NCI-H69 (cell line): Measurements from ENCODE around the gene CEMIP2.

Experiments
- DNase-seq: peaks from one replicate; lab custom pipeline; 2025; lab: John Stamatoyannopoulos, UW

The CEMIP2 gene

DNA sequence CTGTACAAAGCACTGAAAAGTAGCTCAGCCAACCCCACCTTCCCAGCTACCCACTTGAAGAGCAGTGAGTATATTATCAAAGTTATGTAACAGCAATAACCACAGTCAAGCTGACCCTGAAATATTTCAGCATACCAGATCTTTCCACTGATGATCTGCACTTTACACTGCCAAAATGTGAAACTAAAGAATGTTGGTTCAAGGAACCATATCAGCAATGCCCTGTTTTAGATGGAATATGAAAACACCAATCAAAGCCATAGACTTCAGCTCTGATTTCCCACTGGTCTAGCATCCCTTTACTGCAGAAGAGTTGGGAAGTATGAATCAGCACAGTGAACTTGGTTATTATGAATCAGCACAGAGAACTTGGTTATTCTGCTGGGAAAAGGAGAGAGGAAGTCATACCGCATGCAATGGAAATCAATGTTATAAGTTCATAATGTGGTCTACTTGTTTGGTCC is 20.0 kb downstream of the CEMIP2 start:
- DNase-seq, result no peak

GRCh38 chr9:71747576-71747975 is 20.7 kb downstream of the CEMIP2 start:
- no peak for DNase-seq

DNA sequence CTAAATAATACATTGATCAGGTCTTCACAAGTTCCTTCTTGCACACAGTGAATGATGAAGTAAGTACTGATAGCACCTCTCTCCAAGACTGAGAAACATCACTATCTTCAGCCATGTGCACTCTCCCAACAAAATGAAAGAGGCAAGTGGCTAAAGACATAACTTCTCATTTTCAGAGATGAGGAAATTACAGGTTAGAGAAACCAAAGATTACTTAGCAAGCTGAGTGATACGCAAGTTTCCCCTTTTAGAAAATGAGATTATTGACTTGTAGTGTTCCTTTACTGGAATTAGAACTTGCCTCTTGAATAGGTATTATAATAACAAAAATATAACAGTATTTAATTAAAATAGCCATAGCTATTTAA is 21.6 kb downstream of the CEMIP2 start:
- no peak for DNase-seq

- no peak for DNase-seq
Measured at GRCh38 chr9:71746023-71746757, 22.1 kb downstream of the CEMIP2 start.

DNA sequence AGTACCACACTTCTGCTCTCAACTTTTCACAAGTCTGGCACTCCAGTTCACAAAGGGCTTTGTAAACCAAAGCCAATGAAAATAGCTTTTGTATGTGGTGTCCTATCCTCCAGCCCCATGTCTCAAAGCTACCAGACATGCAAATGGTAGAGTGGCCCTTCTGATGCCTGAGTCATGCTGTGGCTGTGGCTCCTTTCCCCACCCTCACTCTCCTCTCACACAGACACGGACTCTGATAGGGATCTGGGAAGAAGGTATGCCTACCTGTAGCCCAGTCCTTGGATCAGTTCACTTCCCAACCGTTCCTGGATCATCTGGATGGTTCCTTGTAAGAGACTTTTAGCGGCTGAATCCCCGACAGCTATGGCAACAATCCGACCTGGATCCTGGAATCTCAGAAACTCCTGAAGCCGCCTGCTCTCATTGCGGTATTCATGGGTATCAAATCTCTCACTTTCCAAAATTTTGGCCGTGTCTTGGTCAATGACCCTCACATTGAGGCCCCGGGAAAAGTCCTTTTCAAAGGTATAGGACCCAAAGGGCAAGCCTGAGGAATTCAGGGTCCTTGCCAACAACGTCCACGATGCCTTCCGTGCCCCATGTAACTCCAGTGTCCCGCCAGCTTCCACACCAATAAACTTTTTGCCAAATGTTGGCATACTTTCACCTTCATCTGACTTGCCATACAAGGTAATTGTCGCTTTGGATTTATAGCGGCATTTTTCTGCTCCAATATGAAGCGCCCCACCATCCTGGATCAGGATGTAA is 23.4 kb downstream of the CEMIP2 start:
- DNase-seq, result no peak

DNA sequence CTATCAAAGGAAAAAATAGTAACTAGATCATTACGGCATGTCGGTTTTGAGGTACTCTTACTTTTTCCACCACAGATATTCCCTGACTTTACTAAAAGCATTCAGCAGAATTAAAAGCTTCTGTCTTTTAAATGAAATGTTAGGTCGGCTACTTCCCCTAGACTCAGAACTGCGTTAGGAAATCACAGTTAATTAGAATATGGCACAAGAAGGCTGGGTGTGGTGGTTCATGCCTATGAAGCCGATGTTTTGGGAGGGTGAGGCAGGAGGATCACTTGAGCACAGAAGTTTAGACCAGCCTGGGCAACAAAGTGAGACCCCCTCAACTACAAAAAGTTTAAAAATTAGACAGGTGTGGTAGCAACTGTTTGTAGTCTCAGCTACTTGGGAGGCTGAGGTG is 24.4 kb downstream of the CEMIP2 start:
- no peak for DNase-seq

- no peak for DNase-seq
Measured at GRCh38 chr9:71743217-71743705, 25.1 kb downstream of the CEMIP2 start.

- no peak for DNase-seq
Measured at GRCh38 chr9:71742703-71743102, 25.6 kb downstream of the CEMIP2 start.

GRCh38 chr9:71741926-71742648 is 26.2 kb downstream of the CEMIP2 start:
- no peak for DNase-seq

- no peak for DNase-seq
Measured at GRCh38 chr9:71740199-71740598, 28.1 kb downstream of the CEMIP2 start.

GRCh38 chr9:71737455-71737854 is 30.9 kb downstream of the CEMIP2 start:
- DNase-seq, result no peak

GRCh38 chr9:71736236-71736635 is 32.1 kb downstream of the CEMIP2 start:
- DNase-seq, result no peak

DNA sequence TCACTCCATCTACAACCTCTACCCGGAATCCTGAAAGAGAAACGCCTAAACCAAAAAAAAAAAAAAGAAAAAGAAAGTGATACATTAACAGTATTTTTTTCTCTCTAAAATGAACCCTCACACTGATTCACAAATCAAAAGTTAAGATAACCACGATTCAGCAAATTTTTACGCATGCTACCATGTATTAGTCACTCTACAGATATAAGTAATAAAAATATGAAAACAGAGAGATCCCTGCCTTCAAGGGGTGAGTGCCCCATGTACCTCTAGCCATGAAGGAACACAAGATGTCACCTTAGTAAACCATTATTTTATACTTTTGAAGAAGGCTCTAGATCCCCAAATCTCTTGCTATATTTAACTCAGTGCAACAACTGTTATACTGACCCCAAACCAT is 33.4 kb downstream of the CEMIP2 start:
- DNase-seq, result no peak

- no peak for DNase-seq
Measured at GRCh38 chr9:71733176-71733575, 35.1 kb downstream of the CEMIP2 start.

- DNase-seq, result no peak
Measured at GRCh38 chr9:71729816-71730526, 38.3 kb downstream of the CEMIP2 start.

GRCh38 chr9:71726723-71727122 is 41.6 kb downstream of the CEMIP2 start:
- peak; percentile 19 for DNase-seq

- peak; percentile 89 for DNase-seq
Measured at GRCh38 chr9:71725590-71726338, 42.5 kb downstream of the CEMIP2 start.

DNA sequence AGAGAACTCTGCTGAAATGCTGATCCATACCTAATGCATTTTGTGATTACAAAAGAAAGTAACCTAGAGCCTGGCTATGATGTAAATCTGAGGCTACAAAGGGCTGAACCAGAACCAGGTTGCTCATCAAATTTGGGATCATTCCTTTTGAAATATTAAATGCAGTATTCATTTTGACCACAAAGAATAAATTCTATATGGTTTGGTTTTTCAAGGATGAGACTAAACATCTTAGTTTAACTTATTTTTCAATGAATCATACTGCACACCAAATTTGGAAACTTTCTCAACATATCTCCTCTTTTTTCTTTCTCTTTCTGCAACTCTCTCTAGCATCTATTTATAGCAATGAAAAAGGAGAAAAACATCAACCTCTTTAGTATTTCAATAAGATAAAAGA is 46.5 kb downstream of the CEMIP2 start:
- no peak for DNase-seq

- DNase-seq, result no peak
Measured at GRCh38 chr9:71719562-71719961, 48.8 kb downstream of the CEMIP2 start.

DNA sequence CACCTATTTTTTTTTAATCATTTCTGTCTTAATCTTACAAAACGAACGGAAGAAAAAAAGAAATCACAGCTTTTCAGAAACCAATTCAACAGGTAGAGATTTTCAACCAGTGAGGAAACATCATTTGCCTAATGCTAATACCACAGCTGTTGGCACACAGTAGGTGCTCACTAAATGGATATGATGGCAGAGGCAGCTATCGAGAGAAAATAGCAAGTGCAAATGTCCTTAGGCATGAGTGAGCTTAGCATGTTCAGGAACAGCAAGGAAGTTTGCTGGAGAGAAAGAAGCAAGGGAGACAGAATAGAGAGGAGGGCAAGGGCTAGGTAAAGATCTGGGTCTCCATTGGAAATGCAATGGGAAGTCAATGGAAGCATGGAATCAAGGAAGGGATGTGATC is 49.2 kb downstream of the CEMIP2 start:
- DNase-seq, result no peak
